IMR-90 (cell line): ENCODE measurements around the gene KLF11. TPM values are rescaled to one million over a fixed set of nuclear protein-coding genes. Genes with fewer than 3 reads are reported as not detected.

Source experiments
- CTCF ChIP-seq: conservative IDR thresholded peaks from 2 replicates; pipeline ENCODE4 v1.5.1; 2012; ENCODE audit warnings: mild to moderate bottlenecking, low read depth, low read length, improper control_type of control experiment
- polyA plus RNA-seq, 3 experiments: library from polyadenylated mRNA; depleted of rRNA; stranded (reverse); fragments of >200 nt; gene quantifications; 2 replicates each; pipeline ENCODE4 v1.2.3, GENCODE V29; 2012; ENCODE audit warnings: low replicate concordance in 1 of 3
- total RNA-seq: library from RNA; depleted of rRNA; stranded (reverse); fragments of >200 nt; gene quantifications from 2 replicates; pipeline ENCODE4 v1.2.3, GENCODE V29; 2012

KLF11 gene
- total and polyA plus RNA-seq, 2 of the 4 experiments (the other 2 are of a cell fraction): 2.0 to 2.4 TPM

DNA sequence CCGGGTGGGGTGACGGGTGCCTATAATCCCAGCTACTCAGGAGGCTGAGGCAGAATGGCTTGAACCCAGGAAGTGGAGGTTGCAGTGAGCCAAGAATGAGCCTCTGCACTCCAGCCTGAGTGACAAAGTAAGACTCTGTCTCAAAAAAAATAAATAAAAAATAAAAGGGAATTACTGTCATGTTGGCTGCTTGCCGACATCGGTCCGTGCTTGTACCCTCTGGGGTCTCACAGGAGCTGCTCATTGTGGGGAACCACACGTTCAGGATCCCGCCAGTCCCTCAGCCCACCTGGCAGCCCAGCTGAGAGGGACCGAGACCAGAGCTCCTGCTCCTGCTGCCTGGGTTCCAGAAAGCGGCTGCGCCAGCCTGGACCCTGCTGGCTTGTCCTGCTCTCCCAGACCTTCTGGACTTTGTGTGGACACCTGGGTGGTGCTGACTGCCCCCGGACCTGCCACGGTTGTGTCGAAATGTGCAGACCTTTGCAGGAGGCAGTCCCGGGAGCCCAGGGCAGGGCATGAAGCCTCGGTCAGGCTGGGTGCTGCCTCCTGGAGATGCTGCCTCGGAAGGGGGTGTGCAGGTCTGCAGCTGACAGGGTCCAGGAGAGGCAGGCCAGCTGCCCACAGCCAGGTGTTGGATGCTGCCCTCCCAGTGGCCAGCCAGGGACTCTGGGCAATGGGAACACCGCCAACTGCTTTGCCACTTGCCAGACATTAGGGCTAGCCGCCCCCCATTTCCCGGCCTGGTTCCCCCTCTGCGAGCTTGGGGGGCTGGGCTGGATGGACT is 16.4 kb downstream of the KLF11 start (continued):
- no peak for TF ChIP-seq CTCF
